Measurements from ENCODE around the gene PLCD3. TPM values are rescaled to one million over a fixed set of nuclear protein-coding genes. Genes with fewer than 3 reads are reported as not detected.

Gene PLCD3, protein sequence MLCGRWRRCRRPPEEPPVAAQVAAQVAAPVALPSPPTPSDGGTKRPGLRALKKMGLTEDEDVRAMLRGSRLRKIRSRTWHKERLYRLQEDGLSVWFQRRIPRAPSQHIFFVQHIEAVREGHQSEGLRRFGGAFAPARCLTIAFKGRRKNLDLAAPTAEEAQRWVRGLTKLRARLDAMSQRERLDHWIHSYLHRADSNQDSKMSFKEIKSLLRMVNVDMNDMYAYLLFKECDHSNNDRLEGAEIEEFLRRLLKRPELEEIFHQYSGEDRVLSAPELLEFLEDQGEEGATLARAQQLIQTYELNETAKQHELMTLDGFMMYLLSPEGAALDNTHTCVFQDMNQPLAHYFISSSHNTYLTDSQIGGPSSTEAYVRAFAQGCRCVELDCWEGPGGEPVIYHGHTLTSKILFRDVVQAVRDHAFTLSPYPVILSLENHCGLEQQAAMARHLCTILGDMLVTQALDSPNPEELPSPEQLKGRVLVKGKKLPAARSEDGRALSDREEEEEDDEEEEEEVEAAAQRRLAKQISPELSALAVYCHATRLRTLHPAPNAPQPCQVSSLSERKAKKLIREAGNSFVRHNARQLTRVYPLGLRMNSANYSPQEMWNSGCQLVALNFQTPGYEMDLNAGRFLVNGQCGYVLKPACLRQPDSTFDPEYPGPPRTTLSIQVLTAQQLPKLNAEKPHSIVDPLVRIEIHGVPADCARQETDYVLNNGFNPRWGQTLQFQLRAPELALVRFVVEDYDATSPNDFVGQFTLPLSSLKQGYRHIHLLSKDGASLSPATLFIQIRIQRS
- total RNA-seq: 43.4 and 185 TPM in 2 replicates

DNA sequence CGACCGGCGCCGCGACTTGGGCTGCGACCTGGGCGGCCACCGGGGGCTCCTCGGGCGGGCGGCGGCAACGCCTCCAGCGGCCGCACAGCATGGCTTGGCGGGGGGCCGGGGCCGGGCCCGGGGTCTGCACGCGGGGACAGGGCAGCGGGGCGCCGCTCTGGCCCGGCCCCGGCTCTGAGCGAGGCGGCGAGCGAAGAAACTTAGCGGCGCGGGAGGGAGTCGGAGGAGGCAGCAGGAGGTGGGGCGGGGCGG lies at the start of gene PLCD3:
Gene PLCD3 (minus strand): TSS at position 196 of the 252 bp plus-strand sequence. CDS start 105 bp downstream, at position 91.

DNA sequence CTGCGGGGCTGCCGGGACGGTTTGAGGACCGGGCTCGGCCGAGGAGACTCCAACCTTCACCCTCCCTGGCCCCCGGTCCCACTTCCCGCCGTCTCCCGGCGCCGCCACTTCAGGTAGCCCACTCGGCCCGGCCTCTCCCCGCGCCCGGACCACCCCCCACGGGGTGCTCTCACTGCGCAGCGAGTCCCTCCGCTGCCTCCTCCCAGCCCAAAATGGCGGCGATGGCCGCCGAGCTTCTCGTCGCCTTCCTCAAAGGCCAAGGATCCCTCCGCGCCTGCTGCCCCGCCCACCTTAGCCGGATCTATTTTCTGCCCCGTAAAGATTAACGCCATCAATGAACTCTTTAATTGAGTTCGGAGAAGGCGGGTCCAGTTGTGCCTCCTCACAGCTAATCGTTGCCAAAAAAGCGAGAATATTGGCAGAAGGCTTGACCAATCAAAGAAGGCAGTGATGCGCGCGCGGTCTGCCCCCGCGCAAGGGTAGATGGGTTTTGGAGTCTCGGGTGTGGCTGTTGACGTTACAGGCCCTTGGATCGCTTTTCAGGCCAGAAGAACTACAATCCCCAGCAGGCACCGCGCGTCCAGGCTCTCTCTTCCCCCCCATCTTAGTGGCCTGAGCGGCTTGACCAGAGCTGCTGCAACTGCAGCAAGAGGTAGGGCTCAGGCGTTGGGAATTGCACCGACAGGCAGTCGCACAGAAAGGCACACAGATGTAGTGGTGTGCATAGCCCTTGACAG lies 29.1 kb upstream of the PLCD3 start, which contains the start of gene HEXIM2:
Gene HEXIM2 (plus strand): TSS at position 588 of the 737 bp plus-strand sequence. CDS start 919 bp downstream, outside the sequence.

DNA sequence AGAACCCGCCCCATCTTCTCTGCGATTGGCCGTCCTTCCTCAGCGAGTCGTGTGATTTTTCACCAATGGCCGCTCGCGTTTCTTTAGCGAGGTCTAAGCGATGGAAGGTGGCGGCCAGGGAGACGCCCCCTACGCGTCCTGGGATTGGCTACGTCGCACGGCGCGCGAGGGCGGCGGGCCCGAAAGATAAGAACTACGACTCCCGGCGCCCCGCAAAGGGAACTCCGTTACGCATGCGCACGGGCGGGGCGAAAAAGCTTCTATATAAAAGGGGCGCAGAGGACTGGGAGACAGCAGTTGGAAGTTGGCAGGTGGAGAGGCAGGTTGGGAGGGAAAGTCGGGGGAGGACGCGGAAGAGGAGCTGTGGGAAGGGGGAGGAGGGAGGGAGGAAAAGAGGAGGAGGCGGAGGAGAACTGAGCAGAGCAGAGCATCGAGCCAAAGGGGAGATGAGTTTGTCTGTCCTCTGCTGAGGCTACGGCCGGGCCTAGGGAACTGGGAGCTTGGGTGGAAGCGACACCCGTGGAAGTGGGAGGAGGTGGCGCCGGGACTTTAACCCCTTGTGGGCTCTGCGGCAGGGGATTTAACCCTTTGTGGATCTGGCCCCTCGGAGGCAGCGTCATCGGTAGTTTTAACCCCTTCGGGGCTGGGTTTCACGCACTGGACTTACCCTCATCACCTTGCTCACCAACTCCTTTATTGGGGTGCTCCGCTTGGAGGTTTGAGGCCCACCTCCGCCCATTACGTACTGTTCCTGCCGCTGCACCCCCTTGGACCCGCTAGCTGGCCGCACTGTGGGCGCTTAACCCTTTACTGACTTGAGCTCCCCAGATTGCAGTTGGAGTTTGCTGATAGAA lies 16.1 kb upstream of the PLCD3 start, which contains the start of gene HEXIM1:
Gene HEXIM1 (plus strand): TSS at position 293 of the 854 bp plus-strand sequence. CDS start 716 bp downstream, outside the sequence.

DNA sequence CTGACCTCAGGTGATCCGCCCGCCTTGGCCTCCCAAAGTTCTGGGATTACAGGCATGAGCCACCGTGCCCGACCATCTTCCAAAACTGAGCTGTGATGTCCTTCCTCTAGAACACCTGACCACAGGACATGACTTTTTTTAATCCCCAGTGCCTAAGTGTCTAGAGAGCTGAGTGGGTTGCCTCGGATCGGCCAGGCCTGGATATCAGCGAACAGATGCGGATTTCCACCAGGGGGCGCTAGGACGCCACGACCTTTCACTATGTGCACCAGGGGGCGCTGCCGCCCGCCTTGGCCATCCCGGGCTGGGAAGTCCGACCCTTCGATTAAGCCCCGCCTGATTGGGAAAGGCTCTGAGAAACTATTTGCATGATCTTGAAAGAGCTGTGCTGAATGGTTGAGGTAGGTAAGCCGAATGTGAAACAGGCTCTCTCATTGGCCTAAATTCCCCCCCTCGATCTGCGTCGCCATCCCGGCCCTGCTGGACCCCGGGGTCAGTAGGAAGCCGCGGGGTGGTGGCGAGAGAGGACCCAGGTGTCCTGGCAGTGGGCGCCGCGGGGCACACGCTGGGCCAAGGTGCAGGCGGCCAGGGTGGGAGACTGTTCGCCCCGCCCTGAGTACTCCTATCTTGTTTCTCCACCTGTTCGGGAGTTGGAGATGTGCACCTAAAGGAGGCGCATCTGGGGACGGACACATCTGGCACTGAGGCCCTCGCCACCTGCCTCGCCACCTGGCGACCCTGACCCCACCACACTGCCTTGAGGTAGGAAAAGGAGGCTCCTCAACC lies 3.1 kb upstream of the PLCD3 start, which contains the start of gene ACBD4:
Gene ACBD4 (plus strand): TSS at position 496 of the 786 bp plus-strand sequence. CDS start 458 bp downstream, outside the sequence.

DNA sequence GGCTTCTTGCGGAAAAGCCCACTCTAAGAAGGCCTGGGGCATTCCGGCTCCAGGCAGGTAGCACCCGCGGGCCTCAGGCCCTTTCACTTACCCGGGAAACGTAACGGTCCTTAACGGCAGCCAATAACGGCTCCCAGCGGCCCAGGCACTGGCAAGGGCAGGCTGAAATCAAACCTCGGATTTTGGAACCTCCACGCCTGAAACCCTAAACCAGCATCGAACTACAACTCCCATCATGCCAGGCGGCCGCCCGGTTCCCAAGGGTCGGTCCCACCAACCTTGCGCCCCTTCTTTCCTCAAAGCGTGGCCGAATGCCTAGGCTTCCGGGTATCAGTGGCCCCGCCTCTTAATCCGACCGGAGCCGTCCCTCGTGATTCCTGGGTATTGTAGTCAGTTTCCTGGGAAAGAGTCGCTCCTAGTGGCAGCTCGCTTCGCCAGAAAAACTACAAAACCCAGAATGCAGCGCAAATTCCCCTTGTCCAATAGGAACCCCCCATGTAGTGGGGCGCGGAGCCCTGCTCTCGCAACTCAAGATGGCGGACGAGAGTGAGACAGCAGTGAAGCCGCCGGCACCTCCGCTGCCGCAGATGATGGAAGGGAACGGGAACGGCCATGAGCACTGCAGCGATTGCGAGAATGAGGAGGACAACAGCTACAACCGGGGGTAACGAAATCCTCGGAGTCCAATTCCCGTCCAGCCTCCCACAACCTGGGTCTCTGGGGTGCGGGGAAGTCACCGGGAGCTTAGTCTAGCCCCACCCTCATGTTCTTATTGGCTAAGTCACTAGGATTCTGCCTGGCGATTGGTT lies 71.3 kb downstream of the PLCD3 start, which contains the start of gene NMT1:
Gene NMT1 (plus strand): TSS at position 521 of the 809 bp plus-strand sequence. CDS start 13 bp downstream, at position 534.

Other genes starting within 250 kb of the PLCD3 start
- gene EFTUD2, start 233.1 kb downstream of the PLCD3 start, total RNA-seq: 91.2 and 160 TPM in 2 replicates
- gene GFAP, start 217.0 kb downstream of the PLCD3 start, total RNA-seq: under 0.01 TPM in 1 of 2 replicates, not detected in the other
- under 0.01 TPM in 1 of 2 replicates, not detected in the other for gene KIF18B, start 184.7 kb downstream of the PLCD3 start, total RNA-seq
- under 0.01 and 0.07 TPM in 2 replicates for gene C1QL1, start 164.2 kb downstream of the PLCD3 start, total RNA-seq
- 33.2 and 80.1 TPM in 2 replicates for gene DCAKD, start 80.9 kb downstream of the PLCD3 start, total RNA-seq
- gene NMT1, start 71.2 kb downstream of the PLCD3 start, total RNA-seq: 64.9 and 152 TPM in 2 replicates
- 4.6 and 5.5 TPM in 2 replicates for gene ACBD4, start 3.2 kb upstream of the PLCD3 start, total RNA-seq
- gene HEXIM1, start 16.0 kb upstream of the PLCD3 start, total RNA-seq: 11.6 and 19.9 TPM in 2 replicates
- gene HEXIM2, start 29.4 kb upstream of the PLCD3 start, total RNA-seq: 3.4 TPM in 2 replicates
- gene FMNL1, start 89.4 kb upstream of the PLCD3 start, total RNA-seq: 3.4 and 7.3 TPM in 2 replicates
- gene SPATA32, start 129.6 kb upstream of the PLCD3 start, total RNA-seq: 0.07 TPM in 1 of 2 replicates, not detected in the other
- 1.4 and 4.1 TPM in 2 replicates for gene MAP3K14, start 184.5 kb upstream of the PLCD3 start, total RNA-seq

All from nasal cavity respiratory epithelium epithelial cell of viscerocranial mucosa (primary cell).